Stimulated activated naive CD8-positive, alpha-beta T cell treated with anti-CD3 and anti-CD28 coated beads, Interleukin-15, amount 100 ng/mL, for 72 hours (primary cell): ENCODE measurements around the gene WWTR1.

Source experiments
- ATAC-seq: fragments of 150-1000 bp; cut with Tn5 transposase; 2 replicates; pipeline ENCODE4 v1.10.0; 2021; ENCODE audit warnings: mild to moderate bottlenecking, moderate library complexity
- DNase-seq, 2 donors: peaks; one replicate each; pipeline ENCODE4 v3.0.0; 2021 to 2022
- H3K27ac Mint-ChIP-seq, 2 donors: one replicate each; pipeline ENCODE4 v1.8.0; 2022; ENCODE audit warnings: mild to moderate bottlenecking in 2 of 2, mixed read lengths in 2 of 2, moderate library complexity in 2 of 2
- H3K27me3 Mint-ChIP-seq: one replicate; pipeline ENCODE4 v1.8.0; 2022; ENCODE audit warnings: mixed read lengths
- H3K4me1 Mint-ChIP-seq: one replicate; pipeline ENCODE4 v1.8.0; 2022; ENCODE audit warnings: mild to moderate bottlenecking, mixed read lengths
- H3K4me3 Mint-ChIP-seq, 2 donors: one replicate each; pipeline ENCODE4 v1.8.0; 2022; ENCODE audit warnings: mild to moderate bottlenecking in 2 of 2, mixed read lengths in 2 of 2, moderate library complexity in 1 of 2
- H3K9me3 Mint-ChIP-seq, 2 donors: one replicate each; pipeline ENCODE4 v1.8.0; 2022; ENCODE audit warnings: mixed read lengths in 2 of 2

Gene WWTR1

GRCh38 chr3:149552700-149553099 lies 105.1 kb downstream of the WWTR1 start:
- Mint-ChIP-seq H3K4me1 (no peaks in the 10 kb centered on the region), H3K27ac (no peak overlapping the region), H3K9me3 (no peaks in the 10 kb centered on the region), H3K4me3 (no peak overlapping the region), H3K27me3 (no peaks in the 10 kb centered on the region)
- DNase-seq (no peak), ATAC-seq (no peak)

GRCh38 chr3:149551500-149551899 lies 106.3 kb downstream of the WWTR1 start:
- Mint-ChIP-seq H3K4me3 (no peak overlapping the region), H3K27ac (no peak overlapping the region), H3K27me3 (no peaks in the 10 kb centered on the region), H3K4me1 (no peaks in the 10 kb centered on the region), H3K9me3 (no peaks in the 10 kb centered on the region)
- no peak for ATAC-seq
- DNase-seq, result no peak

- no peaks in the 10 kb centered on the region for H3K27me3 Mint-ChIP-seq
- H3K9me3 Mint-ChIP-seq, result no peaks in the 10 kb centered on the region
- no peak for DNase-seq
- ATAC-seq, result no peak
- H3K4me3 Mint-ChIP-seq, result no peak overlapping the region
- no peak overlapping the region for H3K27ac Mint-ChIP-seq
- no peaks in the 10 kb centered on the region for H3K4me1 Mint-ChIP-seq
Measured at GRCh38 chr3:149548669-149549065, 109.2 kb downstream of the WWTR1 start.

- H3K9me3 Mint-ChIP-seq, result no peaks in the 10 kb centered on the region
- H3K27me3 Mint-ChIP-seq, result no peaks in the 10 kb centered on the region
- H3K4me3 Mint-ChIP-seq, result no peak overlapping the region
- no peak overlapping the region for H3K27ac Mint-ChIP-seq
- no peak for ATAC-seq
- no peaks in the 10 kb centered on the region for H3K4me1 Mint-ChIP-seq
- DNase-seq, result no peak
Measured at GRCh38 chr3:149547954-149548668, 109.7 kb downstream of the WWTR1 start.

- Mint-ChIP-seq H3K27ac (no peak overlapping the region), H3K9me3 (no peaks in the 10 kb centered on the region), H3K27me3 (no peaks in the 10 kb centered on the region), H3K4me1 (no peaks in the 10 kb centered on the region), H3K4me3 (no peak overlapping the region)
- DNase-seq, result no peak
- no peak for ATAC-seq
Measured at GRCh38 chr3:149547413-149547812, 110.4 kb downstream of the WWTR1 start.

- Mint-ChIP-seq H3K27me3 (no peaks in the 10 kb centered on the region), H3K9me3 (no peaks in the 10 kb centered on the region), H3K4me3 (no peak overlapping the region), H3K4me1 (no peaks in the 10 kb centered on the region), H3K27ac (no peak overlapping the region)
- DNase-seq (no peak), ATAC-seq (no peak)
Measured at GRCh38 chr3:149545049-149545448, 112.8 kb downstream of the WWTR1 start.

GRCh38 chr3:149542375-149543312 lies 115.2 kb downstream of the WWTR1 start:
- no peaks in the 10 kb centered on the region for H3K27me3 Mint-ChIP-seq
- H3K4me3 Mint-ChIP-seq, result no peak overlapping the region
- no peaks in the 10 kb centered on the region for H3K4me1 Mint-ChIP-seq
- no peak for ATAC-seq
- no peak for DNase-seq
- no peak overlapping the region for H3K27ac Mint-ChIP-seq
- no peaks in the 10 kb centered on the region for H3K9me3 Mint-ChIP-seq

GRCh38 chr3:149541091-149541491 lies 116.7 kb downstream of the WWTR1 start:
- Mint-ChIP-seq H3K27ac (no peak overlapping the region), H3K9me3 (no peaks in the 10 kb centered on the region), H3K4me1 (no peaks in the 10 kb centered on the region), H3K4me3 (no peak overlapping the region), H3K27me3 (no peaks in the 10 kb centered on the region)
- no peak for DNase-seq
- ATAC-seq, result no peak

GRCh38 chr3:149538371-149538770 lies 119.5 kb downstream of the WWTR1 start:
- peaks cover 15% of the 10 kb centered on the region for H3K27me3 Mint-ChIP-seq
- H3K9me3 Mint-ChIP-seq, result no peaks in the 10 kb centered on the region
- DNase-seq, result no peak

GRCh38 chr3:149536429-149536828 lies 121.4 kb downstream of the WWTR1 start:
- ATAC-seq (no peak), DNase-seq (no peak)
- H3K27me3 Mint-ChIP-seq, result peaks cover 15% of the 10 kb centered on the region
- peaks cover 6% of the 10 kb centered on the region for H3K4me1 Mint-ChIP-seq
- no peaks in the 10 kb centered on the region for H3K9me3 Mint-ChIP-seq
- no peak overlapping the region for H3K27ac Mint-ChIP-seq
- no peak overlapping the region for H3K4me3 Mint-ChIP-seq

More at GRCh38 chr3:149538371-149538770, 119.5 kb downstream of the WWTR1 start:
- H3K4me3 Mint-ChIP-seq, result no peak overlapping the region
- no peak for ATAC-seq
- no peaks in the 10 kb centered on the region for H3K4me1 Mint-ChIP-seq
- H3K27ac Mint-ChIP-seq, result no peak overlapping the region

GRCh38 chr3:149535333-149535685 lies 122.5 kb downstream of the WWTR1 start:
- ATAC-seq (no peak), DNase-seq (no peak)
- Mint-ChIP-seq H3K4me3 (no peak overlapping the region), H3K4me1 (peaks cover 6% of the 10 kb centered on the region), H3K27ac (no peak overlapping the region), H3K9me3 (no peaks in the 10 kb centered on the region), H3K27me3 (peaks cover 15% of the 10 kb centered on the region)

GRCh38 chr3:149534671-149535332 lies 123.0 kb downstream of the WWTR1 start:
- Mint-ChIP-seq H3K27me3 (peaks cover 15% of the 10 kb centered on the region), H3K4me3 (no peak overlapping the region), H3K4me1 (peaks cover 6% of the 10 kb centered on the region), H3K27ac (no peak overlapping the region), H3K9me3 (no peaks in the 10 kb centered on the region)
- no peak for DNase-seq
- no peak for ATAC-seq

GRCh38 chr3:149534082-149534481 lies 123.7 kb downstream of the WWTR1 start:
- Mint-ChIP-seq H3K4me3 (no peak overlapping the region), H3K27me3 (peaks cover 15% of the 10 kb centered on the region), H3K4me1 (peaks cover 6% of the 10 kb centered on the region), H3K9me3 (no peaks in the 10 kb centered on the region), H3K27ac (no peak overlapping the region)
- no peak for DNase-seq
- ATAC-seq, result no peak

- Mint-ChIP-seq H3K4me1 (peaks cover 6% of the 10 kb centered on the region), H3K27me3 (peaks cover 15% of the 10 kb centered on the region), H3K9me3 (no peaks in the 10 kb centered on the region), H3K4me3 (peak overlapping the region; percentile 3 to 24), H3K27ac (peak overlapping the region in 1 of 2 donors; percentile 60)
- ATAC-seq (peak; percentile 51), DNase-seq (no peak)
Measured at GRCh38 chr3:149532489-149533180, 125.2 kb downstream of the WWTR1 start.

GRCh38 chr3:149529099-149529498 lies 128.7 kb downstream of the WWTR1 start:
- no peak overlapping the region for H3K27ac Mint-ChIP-seq
- no peak for ATAC-seq
- peaks cover 6% of the 10 kb centered on the region for H3K4me1 Mint-ChIP-seq
- no peak overlapping the region for H3K4me3 Mint-ChIP-seq
- no peak for DNase-seq
- H3K9me3 Mint-ChIP-seq, result no peaks in the 10 kb centered on the region
- H3K27me3 Mint-ChIP-seq, result peaks cover 18% of the 10 kb centered on the region
